ENCODE measurements around the gene RS1. TPM values are rescaled to one million over a fixed set of nuclear protein-coding genes. Genes with fewer than 3 reads are reported as not detected.
A peak's percentile ranks its signal among the peaks of the same experiment; 100 is the strongest.

RS1 gene
- total and polyA plus RNA-seq, 12 donors, result not detected

- intact Hi-C loops (cut with DNase I), result no loop called here
- Histone ChIP-seq H3K27ac (no peak within 1 kb of the TSS), H3K4me1 (replicated peaks in 1 of 2) (no peaks in the 10 kb centered on the region), H3K27me3 (peaks cover 3% of the 10 kb centered on the region), H3K36me3 (replicated peaks in 1 of 2) (no peaks in the 10 kb centered on the region), H3K9me3 (replicated peaks in 1 of 3) (no peaks in the 10 kb centered on the region), H3K4me3 (no peak within 1 kb of the TSS)
- WGBS, 4 donors, result 40 to 66% (median 60%) methylated on average over 8 of the region's 8 CpGs
- TF ChIP-seq, protein P1, sequence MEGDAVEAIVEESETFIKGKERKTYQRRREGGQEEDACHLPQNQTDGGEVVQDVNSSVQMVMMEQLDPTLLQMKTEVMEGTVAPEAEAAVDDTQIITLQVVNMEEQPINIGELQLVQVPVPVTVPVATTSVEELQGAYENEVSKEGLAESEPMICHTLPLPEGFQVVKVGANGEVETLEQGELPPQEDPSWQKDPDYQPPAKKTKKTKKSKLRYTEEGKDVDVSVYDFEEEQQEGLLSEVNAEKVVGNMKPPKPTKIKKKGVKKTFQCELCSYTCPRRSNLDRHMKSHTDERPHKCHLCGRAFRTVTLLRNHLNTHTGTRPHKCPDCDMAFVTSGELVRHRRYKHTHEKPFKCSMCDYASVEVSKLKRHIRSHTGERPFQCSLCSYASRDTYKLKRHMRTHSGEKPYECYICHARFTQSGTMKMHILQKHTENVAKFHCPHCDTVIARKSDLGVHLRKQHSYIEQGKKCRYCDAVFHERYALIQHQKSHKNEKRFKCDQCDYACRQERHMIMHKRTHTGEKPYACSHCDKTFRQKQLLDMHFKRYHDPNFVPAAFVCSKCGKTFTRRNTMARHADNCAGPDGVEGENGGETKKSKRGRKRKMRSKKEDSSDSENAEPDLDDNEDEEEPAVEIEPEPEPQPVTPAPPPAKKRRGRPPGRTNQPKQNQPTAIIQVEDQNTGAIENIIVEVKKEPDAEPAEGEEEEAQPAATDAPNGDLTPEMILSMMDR (IDR thresholded peaks at IDR 0.05), result no peak
- no peak for TF ChIP-seq POLR2A (IDR thresholded peaks at IDR 0.05)
- no peak for DNase-seq
Observed at GRCh38 chrX:18707426-18708049, 35.6 kb upstream of the RS1 start, which contains the start of gene PPEF1. PPEF1 (plus strand) TSS chrX:18707645; CDS start chrX:18707781, 136 bp downstream.

DNA sequence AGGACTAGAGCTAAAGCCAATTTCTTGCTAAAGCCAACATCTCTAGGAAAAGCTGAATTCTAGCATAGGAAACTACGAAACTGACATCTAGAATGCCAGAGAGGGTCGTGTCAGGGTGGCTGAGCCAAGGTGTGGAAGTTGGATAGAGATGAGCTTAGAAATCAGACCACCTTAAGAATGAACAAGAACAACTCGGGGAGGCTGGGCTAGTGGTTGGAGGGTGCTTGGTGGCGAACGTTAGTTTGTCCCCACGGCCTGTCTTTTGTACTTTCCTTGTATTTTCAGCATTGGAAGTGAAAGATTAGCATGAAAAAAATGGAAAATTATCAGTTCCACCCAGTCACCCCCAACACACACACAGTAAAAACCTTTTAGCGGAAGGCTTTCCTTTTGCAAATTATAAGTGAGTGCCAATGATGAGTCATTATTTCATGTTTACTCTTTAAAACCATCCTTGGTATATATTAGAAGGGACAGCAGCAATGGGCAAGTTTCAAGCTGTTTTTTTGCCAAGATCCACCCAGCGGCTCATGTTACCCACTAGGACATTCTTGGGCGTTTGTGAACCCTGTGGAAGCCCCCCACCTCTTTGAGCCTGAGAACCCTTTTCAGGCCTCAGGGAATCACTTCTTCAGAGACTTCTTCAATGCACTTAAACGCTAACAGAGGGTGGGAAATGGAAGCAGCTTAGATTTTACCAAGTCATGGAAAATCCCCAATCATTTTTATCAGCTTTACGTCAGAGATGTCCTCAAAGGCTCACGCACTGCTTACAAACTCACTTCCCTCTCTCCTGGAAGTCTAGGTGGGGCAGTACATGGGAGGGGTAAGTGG, 30.7 kb upstream of the RS1 start:
- TF ChIP-seq POLR2A (IDR thresholded peaks at IDR 0.05), result no peak
- TF ChIP-seq, protein P1 (IDR thresholded peaks at IDR 0.05), result no peak
- intact Hi-C loops (cut with DNase I), result no loop called here
- peaks cover 17% of the 10 kb centered on the region for H3K27me3 ChIP-seq
- WGBS, 4 donors, result 63 to 76% (median 72%) methylated on average over 10 to 12 of the region's 12 CpGs
- no peak for DNase-seq
- H3K27ac ChIP-seq, result no peak overlapping the region
- H3K4me3 ChIP-seq, result no peak overlapping the region
- no peaks in the 10 kb centered on the region for H3K36me3 ChIP-seq (replicated peaks in 1 of 2)
- H3K9me3 ChIP-seq (replicated peaks in 1 of 3), result no peaks in the 10 kb centered on the region
- no peaks in the 10 kb centered on the region for H3K4me1 ChIP-seq (replicated peaks in 1 of 2)

- WGBS, 4 donors, result 68 to 92% (median 77%) methylated on average over 4 to 5 of the region's 5 CpGs
- Histone ChIP-seq H3K36me3 (replicated peaks in 1 of 2) (no peaks in the 10 kb centered on the region), H3K4me1 (replicated peaks in 1 of 2) (no peaks in the 10 kb centered on the region), H3K4me3 (no peak overlapping the region), H3K27me3 (peaks cover 17% of the 10 kb centered on the region), H3K27ac (no peak overlapping the region), H3K9me3 (replicated peaks in 1 of 3) (no peaks in the 10 kb centered on the region)
- DNase-seq, result peak in 5 of 7 donors; percentile 33 to 71 (median 43)
- TF ChIP-seq POLR2A (IDR thresholded peaks at IDR 0.05), result no peak
- TF ChIP-seq, protein P1 (IDR thresholded peaks at IDR 0.05), result no peak
- intact Hi-C loops (cut with DNase I), result no loop called here
Observed at GRCh38 chrX:18701621-18702361, 29.9 kb upstream of the RS1 start.
